HepG2 (cell line): ENCODE data around the gene MAN2B2. TPM values are rescaled to one million over a fixed set of nuclear protein-coding genes. Genes with fewer than 3 reads are reported as not detected.

Source experiments
- ATAC-seq: fragments of 200-7000 bp; cut with Tn5 transposase; 3 replicates; pipeline ENCODE4 v1.9.1; 2020; ENCODE audit warnings: mild to moderate bottlenecking, moderate library complexity
- BruUV-seq: library from RNA; stranded (reverse); fragments of 400-500 nt; replicated peaks from 2 replicates; lab custom pipeline; 2021; lab: Mats Ljungman, UMichigan
- CTCF ChIA-PET: fragments of 300-600 bp; formaldehyde crosslinking; extraction: SDS; loops from one replicate; lab custom pipeline; 2021; ENCODE audit warnings: low total read pairs, inconsistent platforms, low intra/inter-chr PET ratio; lab: Yijun Ruan, JAX
- POLR2A ChIA-PET: fragments of 350-600 bp; sonication (Branson Sonifier 250); formaldehyde crosslinking; loops from one replicate; lab custom pipeline; 2020; ENCODE audit warnings: antibody characterized with exemption, inconsistent platforms; lab: Yijun Ruan, JAX
- DNase-seq: peaks from one replicate; pipeline ENCODE4 v3.0.0-alpha.2; 2015; ENCODE audit warnings: low spot score
- FAIRE-seq: peaks from 3 replicates; lab custom pipeline; 2011; peaks lifted over from hg19 to GRCh38; lab: Jason Lieb, UNC
- H2AFZ ChIP-seq: one replicate; pipeline ENCODE4 v1.6.1; 2011; ENCODE audit warnings: low read length, inconsistent platforms
- H3K27ac ChIP-seq: fragments of 300-600 bp; 3 replicates; pipeline ENCODE4 v1.8.0; 2011; ENCODE audit warnings: mixed run types, mild to moderate bottlenecking, mixed read lengths, low read length, inconsistent platforms; ENCODE audit not compliant: insufficient read depth; ENCODE audit errors: extremely low read length
- H3K27me3 ChIP-seq, 2 experiments: fragments of 200-600 bp in 1 of 2; 2 replicates in 1 of 2; 3 replicates in 1 of 2; pipeline versions ENCODE4 v1.6.0 to v1.8.0; 2011; ENCODE audit warnings: low read length in 2 of 2, mild to moderate bottlenecking in 2 of 2, moderate library complexity in 2 of 2, inconsistent platforms in 1 of 2; ENCODE audit not compliant: insufficient read depth in 2 of 2, control insufficient read depth in 1 of 2
- H3K36me3 ChIP-seq, 2 experiments: fragments of 200-600 bp in 1 of 2; replicated peaks in 1 of 2; 2 replicates in 1 of 2; 3 replicates in 1 of 2; pipeline versions ENCODE4 v1.5.1 to v1.8.0; 2011; ENCODE audit warnings: low read length in 2 of 2, inconsistent platforms in 1 of 2; ENCODE audit not compliant: insufficient read depth in 2 of 2, control insufficient read depth in 1 of 2
- H3K4me1 ChIP-seq: 2 replicates; pipeline ENCODE4 v1.5.1; 2012; ENCODE audit warnings: low read length, inconsistent platforms; ENCODE audit not compliant: insufficient read depth
- H3K4me2 ChIP-seq: 2 replicates; pipeline ENCODE4 v1.6.0; 2011; ENCODE audit warnings: low read depth, low read length, inconsistent platforms
- H3K4me3 ChIP-seq, 3 experiments: fragments of 200-600 bp in 1 of 3; sonication (generic), shearing (Covaris generic) in 1 of 3; replicated peaks in 1 of 3; 2 replicates each; pipeline ENCODE4 v1.5.1; 2011 to 2016; ENCODE audit warnings: low read length in 3 of 3, inconsistent platforms in 2 of 3, low read depth in 2 of 3, mild to moderate bottlenecking in 2 of 3, control low read depth in 1 of 3, mixed read lengths in 1 of 3; ENCODE audit not compliant: insufficient read depth in 1 of 3
- H3K79me2 ChIP-seq: one replicate; pipeline ENCODE4 v1.6.1; 2011; ENCODE audit warnings: low read length, inconsistent platforms; ENCODE audit not compliant: insufficient read depth
- H3K9ac ChIP-seq: 2 replicates; pipeline ENCODE4 v1.6.0; 2011; ENCODE audit warnings: mild to moderate bottlenecking, low read depth, low read length, inconsistent platforms; ENCODE audit not compliant: insufficient read depth
- H3K9me3 ChIP-seq: 2 replicates; pipeline ENCODE4 v1.5.1; 2012; ENCODE audit warnings: mild to moderate bottlenecking, low read length
- H4K20me1 ChIP-seq: 2 replicates; pipeline ENCODE4 v1.6.0; 2011; ENCODE audit warnings: inconsistent platforms, mild to moderate bottlenecking, low read length, moderate library complexity; ENCODE audit not compliant: insufficient read depth
- CEBPB ChIP-seq: IDR thresholded peaks from 2 replicates; pipeline ENCODE4 v1.6.1; 2011; ENCODE audit warnings: low read depth, low read length, improper control_type of control experiment, borderline replicate concordance
- KDM5B ChIP-seq: sonication (generic); formaldehyde crosslinking; IDR thresholded peaks from 2 replicates; pipeline ENCODE4 v1.4.0; 2020; ENCODE audit warnings: missing genetic modification reagents, mild to moderate bottlenecking, borderline replicate concordance
- MIXL1 ChIP-seq: IDR thresholded peaks from 2 replicates; pipeline ENCODE4 v1.6.1; 2016
- SETDB1 ChIP-seq: sonication (generic); formaldehyde crosslinking; IDR thresholded peaks from 2 replicates; pipeline ENCODE4 v1.5.1; 2020; ENCODE audit warnings: missing genetic modification reagents, mild to moderate bottlenecking, borderline replicate concordance
- TP53 ChIP-seq: sonication (generic); formaldehyde crosslinking; conservative IDR thresholded peaks from 2 replicates; pipeline ENCODE4 v1.4.0; 2020; ENCODE audit warnings: missing genetic modification reagents
- ZNF629 ChIP-seq: sonication (generic); formaldehyde crosslinking; conservative IDR thresholded peaks from 2 replicates; pipeline ENCODE4 v1.5.0; 2020; ENCODE audit warnings: missing genetic modification reagents
- ZNF746 ChIP-seq: sonication (generic); formaldehyde crosslinking; IDR thresholded peaks from 2 replicates; pipeline ENCODE4 v1.8.0; 2022; ENCODE audit warnings: mild to moderate bottlenecking, missing genetic modification reagents
- WGBS: methylation state at CpG from one replicate; pipeline ENCODE4 v1.1.6; 2017; ENCODE audit warnings: low lambda C conversion rate; 5-methylcytosine and 5-hydroxymethylcytosine counted together
- in situ Hi-C: cut with HindIII; loops from 2 replicates; pipeline ENCODE4 v1.10.0; 2017; ENCODE audit warnings: low pct_unique_long_range_greater_than_20kb; ENCODE audit not compliant: extremely low pct_ligation_motif_present
- intact Hi-C: fragments of 100-400 bp; cut with micrococcal nuclease; formaldehyde crosslinking; loops from one replicate; pipeline ENCODE4 v1.10.0; 2022; ENCODE audit not compliant: unreplicated experiment
- polyA plus RNA-seq, 8 experiments: library from polyadenylated mRNA; depleted of rRNA in 3 of 8; stranded (reverse) in 7 of 8; unstranded in 1 of 8; fragments of >200 nt; fragmentation: Illumina TruSeq in 4 of 8; extraction: Trizol in 4 of 8; gene quantifications; 2 replicates each; pipeline versions ENCODE4 v1.2.1 to v1.2.3, GENCODE V29; 2011 to 2016; ENCODE audit warnings: low read depth in 4 of 8, missing spikeins in 1 of 8, mixed read lengths in 1 of 8; ENCODE audit not compliant: insufficient read depth in 1 of 8
- total RNA-seq, 5 experiments: library from RNA; depleted of rRNA; stranded (reverse); fragments of >200 nt; fragmentation: Illumina TruSeq; extraction: Trizol; gene quantifications; 2 replicates each; pipeline ENCODE4 v1.2.3, GENCODE V29; 2016; ENCODE audit warnings: low read depth in 1 of 5
- TF ChIP-seq, protein P1 (sequence below): sonication (generic); formaldehyde crosslinking; IDR thresholded peaks from 2 replicates; pipeline ENCODE4 v1.5.0; 2020; ENCODE audit warnings: missing genetic modification reagents, mild to moderate bottlenecking, borderline replicate concordance
- TF ChIP-seq, protein P2 (sequence below): sonication (generic); formaldehyde crosslinking; IDR thresholded peaks from 2 replicates; pipeline ENCODE4 v1.4.0; 2020; ENCODE audit warnings: missing genetic modification reagents

MAN2B2 gene
- total and polyA plus RNA-seq, 2 of the 13 experiments (the other 11 are each of a cell fraction or from before 2014, with no cell fraction given): 4.8 to 5.4 TPM

DNA sequence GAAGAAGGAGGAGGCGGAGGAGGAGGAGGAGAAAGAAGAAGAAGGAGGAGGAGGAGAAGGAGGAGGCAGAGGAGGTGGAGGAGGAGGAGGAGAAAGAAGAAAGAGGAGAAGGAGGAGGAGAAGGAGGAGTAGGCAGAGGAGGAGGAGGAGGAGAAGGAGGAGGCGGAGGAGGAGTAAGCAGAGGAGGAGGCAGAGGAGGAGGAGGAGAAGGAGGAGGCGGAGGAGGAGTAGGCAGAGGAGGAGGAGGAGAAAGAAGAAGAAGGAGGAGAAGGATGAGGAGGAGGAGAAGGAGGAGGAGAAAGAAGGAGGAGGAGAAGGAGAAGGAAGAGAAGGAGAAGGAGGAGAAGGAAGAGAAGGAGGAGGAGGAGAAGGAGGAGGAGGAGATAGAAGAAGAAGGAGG, 85.4 kb downstream of the MAN2B2 start (continued):
- TF ChIP-seq, protein P1, sequence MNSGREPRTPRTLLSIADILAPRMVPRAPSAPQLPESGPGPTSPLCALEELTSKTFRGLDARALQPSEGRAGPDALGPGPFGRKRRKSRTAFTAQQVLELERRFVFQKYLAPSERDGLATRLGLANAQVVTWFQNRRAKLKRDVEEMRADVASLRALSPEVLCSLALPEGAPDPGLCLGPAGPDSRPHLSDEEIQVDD (CRISPR knock-in tag): no peak

DNA sequence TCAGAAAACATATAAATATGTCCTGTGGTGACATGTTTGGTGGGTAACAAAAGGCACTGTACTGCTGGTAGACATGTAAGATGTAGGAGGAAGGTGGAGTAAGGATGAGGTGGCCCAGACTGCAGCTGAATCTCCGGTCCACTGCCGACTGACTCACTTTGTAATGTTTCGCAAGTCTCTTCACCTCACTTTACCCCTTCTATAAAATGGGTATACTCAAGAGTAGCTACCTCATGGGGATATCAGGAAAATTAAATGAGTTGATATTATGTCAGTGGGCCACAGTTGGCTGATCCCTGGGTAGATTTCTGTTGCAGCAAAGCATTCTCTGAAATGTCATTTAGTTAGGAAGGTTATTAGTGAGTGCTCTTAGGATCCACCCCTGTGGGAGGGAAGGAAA, 87.6 kb downstream of the MAN2B2 start:
- no peak overlapping the region for H2AFZ ChIP-seq
- no peaks in the 10 kb centered on the region for H3K9me3 ChIP-seq
- H3K27me3 ChIP-seq: no peaks in the 10 kb centered on the region
- DNase-seq: no peak
- no peak for FAIRE-seq
- in situ Hi-C loops (no loop called here), intact Hi-C loops (no loop called here)
- no peak for TF ChIP-seq TP53 (CRISPR knock-in tag)
- no peak for TF ChIP-seq SETDB1
- TF ChIP-seq CEBPB: 0 out of 2 replicates have a peak, but pooled peaks have one; percentile 14
- TF ChIP-seq, protein P2, sequence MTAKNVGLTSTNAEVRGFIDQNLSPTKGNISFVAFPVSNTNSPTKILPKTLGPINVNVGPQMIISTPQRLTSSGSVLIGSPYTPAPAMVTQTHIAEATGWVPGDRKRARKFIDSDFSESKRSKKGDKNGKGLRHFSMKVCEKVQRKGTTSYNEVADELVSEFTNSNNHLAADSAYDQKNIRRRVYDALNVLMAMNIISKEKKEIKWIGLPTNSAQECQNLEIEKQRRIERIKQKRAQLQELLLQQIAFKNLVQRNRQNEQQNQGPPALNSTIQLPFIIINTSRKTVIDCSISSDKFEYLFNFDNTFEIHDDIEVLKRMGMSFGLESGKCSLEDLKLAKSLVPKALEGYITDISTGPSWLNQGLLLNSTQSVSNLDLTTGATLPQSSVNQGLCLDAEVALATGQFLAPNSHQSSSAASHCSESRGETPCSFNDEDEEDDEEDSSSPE (CRISPR knock-in tag): no peak
- TF ChIP-seq ZNF746 (CRISPR knock-in tag): no peak
- TF ChIP-seq KDM5B (CRISPR knock-in tag): no peak
- TF ChIP-seq MIXL1 (CRISPR knock-in tag): no peak
- TF ChIP-seq ZNF629 (CRISPR knock-in tag): peak; percentile 78
- 63% methylated on average over 3 of the region's 3 CpGs for WGBS
- no peak overlapping the region for H3K27ac ChIP-seq
- no TSS peak for BruUV-seq
- no peak overlapping the region for H3K4me2 ChIP-seq
- no peaks in the 10 kb centered on the region for H4K20me1 ChIP-seq
- H3K9ac ChIP-seq: no peak overlapping the region
- H3K79me2 ChIP-seq: no peaks in the 10 kb centered on the region
- ATAC-seq: no peak
- H3K4me3 ChIP-seq: no peak overlapping the region
- H3K4me1 ChIP-seq: peaks cover 4% of the 10 kb centered on the region
- CTCF ChIA-PET: no interaction called here
- POLR2A ChIA-PET: interaction anchor here (2.4 kb wide), 1 partner anchor 10 kb away, joined by 31 read pairs; a partner anchor contains a TSS
- no peaks in the 10 kb centered on the region for H3K36me3 ChIP-seq
